Hypothalamus (tissue), 51 donors: ENCODE results near the gene HLA-C.
"Not testable (repeated sequence)": the region's sequence is repeated elsewhere in the genome, so short reads cannot be mapped to it uniquely, and the experiment has no call there.

Experiments used
- DNase-seq, 51 donors: peaks; one replicate each; lab custom pipeline; 2025; lab: John Stamatoyannopoulos, UW

HLA-C gene

GRCh38 chr6:31271641-31272357 is at the start of gene HLA-C:
TSS of gene HLA-C (minus strand) at chr6:31272092. CDS start at chr6:31272071, 21 bp downstream.
- peak; percentile 4 to 94 (median 77) for DNase-seq

GRCh38 chr6:31321005-31321707 is 49.3 kb upstream of the HLA-C start:
- no peak for DNase-seq

GRCh38 chr6:31317036-31317435 is 45.1 kb upstream of the HLA-C start:
- DNase-seq: no peak

- DNase-seq: no peak
These were observed 37.7 kb upstream of the HLA-C start for GRCh38 chr6:31309641-31310040.

GRCh38 chr6:31308845-31309175 is 36.9 kb upstream of the HLA-C start:
- DNase-seq: no peak

- peak in 2 of 51 donors; percentile 1 to 3 for DNase-seq
These were observed 36.4 kb upstream of the HLA-C start for GRCh38 chr6:31308050-31308844.

- no peak for DNase-seq
These were observed 35.8 kb upstream of the HLA-C start for GRCh38 chr6:31307669-31308049.

GRCh38 chr6:31305703-31306219 is 33.9 kb upstream of the HLA-C start:
- no peak for DNase-seq

- no peak for DNase-seq
These were observed 32.8 kb upstream of the HLA-C start for GRCh38 chr6:31304683-31305082.

GRCh38 chr6:31300797-31301196 is 28.9 kb upstream of the HLA-C start:
- DNase-seq: no peak

- DNase-seq: no peak
These were observed 28.1 kb upstream of the HLA-C start for GRCh38 chr6:31299947-31300346.

- DNase-seq: no peak
These were observed 27.6 kb upstream of the HLA-C start for GRCh38 chr6:31299511-31299910.

GRCh38 chr6:31294056-31294455 is 22.2 kb upstream of the HLA-C start:
- DNase-seq: no peak

- DNase-seq: no peak
These were observed 21.5 kb upstream of the HLA-C start for GRCh38 chr6:31293343-31293742.

GRCh38 chr6:31289788-31290187 is 17.9 kb upstream of the HLA-C start:
- DNase-seq: no peak

- no peak for DNase-seq
These were observed 15.7 kb upstream of the HLA-C start for GRCh38 chr6:31287619-31288018.

- no peak for DNase-seq
These were observed 14.1 kb upstream of the HLA-C start for GRCh38 chr6:31285982-31286381.

GRCh38 chr6:31285486-31285885 is 13.6 kb upstream of the HLA-C start:
- DNase-seq: no peak

- DNase-seq: not testable (repeated sequence)
These were observed 7.8 kb upstream of the HLA-C start for GRCh38 chr6:31279647-31280046.

GRCh38 chr6:31272836-31273626 is 1.1 kb upstream of the HLA-C start:
- DNase-seq: peak in 1 of 51 donors; percentile 7

- DNase-seq: no peak
These were observed 544 bp upstream of the HLA-C start for GRCh38 chr6:31272436-31272835.
